ENCODE data around the gene SLC8B1.

- TF ChIP-seq POLR2A (IDR thresholded peaks at IDR 0.05) (no peak), CTCF (IDR thresholded peaks at IDR 0.05) (no peak), POLR2AphosphoS5 (IDR thresholded peaks at IDR 0.05) (no peak), EP300 (IDR thresholded peaks at IDR 0.05; ENCODE audit: low read depth) (no peak)
Observed at GRCh38 chr12:113248842-113249435, 86.0 kb downstream of the SLC8B1 start.
